Kidney (tissue), 22 donors: ENCODE measurements around the gene CYLC1. TPM values are rescaled to one million over a fixed set of nuclear protein-coding genes. Genes with fewer than 3 reads are reported as not detected.

ENCODE experiments used
- DNase-seq, 5 donors: peaks; one replicate each; pipeline ENCODE4 v3.0.0-alpha.2; 2013 to 2020
- FAIRE-seq: peaks from 2 replicates; lab custom pipeline; 2012; peaks lifted over from hg19 to GRCh38; lab: Jason Lieb, UNC
- H3K27ac ChIP-seq, 2 donors: one replicate each; pipeline ENCODE4 v1.7.0; 2013; ENCODE audit warnings: low read depth in 2 of 2, low read length in 2 of 2, inconsistent platforms in 1 of 2
- H3K27me3 ChIP-seq: one replicate; pipeline ENCODE4 v1.7.1; 2013; ENCODE audit warnings: low read length, inconsistent platforms; ENCODE audit not compliant: control insufficient read depth, insufficient read depth
- H3K36me3 ChIP-seq, 3 donors: one replicate each; pipeline versions ENCODE4 v1.7.0 to v1.7.1; 2013; ENCODE audit warnings: low read length in 3 of 3, control low read depth in 1 of 3, inconsistent platforms in 1 of 3; ENCODE audit not compliant: insufficient read depth in 3 of 3, control insufficient read depth in 2 of 3
- H3K4me1 ChIP-seq, 3 donors: one replicate each; pipeline versions ENCODE4 v1.7.0 to v1.7.1; 2013; ENCODE audit warnings: low read length in 3 of 3, inconsistent platforms in 1 of 3, low read depth in 1 of 3; ENCODE audit not compliant: control insufficient read depth in 2 of 3, insufficient read depth in 2 of 3
- H3K4me3 ChIP-seq, 3 donors: one replicate each; pipeline versions ENCODE4 v1.7.0 to v1.8.1; 2013; ENCODE audit warnings: low read length in 3 of 3, control low read depth in 1 of 3, inconsistent platforms in 1 of 3
- H3K9ac ChIP-seq, 3 donors: one replicate each; pipeline versions ENCODE4 v1.7.0 to v1.7.1; 2013; ENCODE audit warnings: low read length in 3 of 3, control low read depth in 1 of 3, inconsistent platforms in 1 of 3
- H3K9me3 ChIP-seq, 3 donors: one replicate each; pipeline versions ENCODE4 v1.7.0 to v1.7.1; 2013; ENCODE audit warnings: low read length in 3 of 3, control low read depth in 1 of 3, inconsistent platforms in 1 of 3; ENCODE audit not compliant: control insufficient read depth in 2 of 3, insufficient read depth in 1 of 3
- intact Hi-C: fragments of 100-400 bp; cut with DNase I; formaldehyde crosslinking; loops from one replicate; pipeline ENCODE4 v1.11.1; 2022
- long read RNA-seq, 10 donors: library from polyadenylated mRNA in 1 of 10; unstranded in 1 of 10; transcript quantifications; one replicate each; pipeline ENCODE4 v2.0.0 and lab custom pipeline, GENCODE V29; 2021 to 2026
- polyA plus RNA-seq: library from polyadenylated mRNA; stranded (reverse); fragments of 350-450 nt; fragmentation: Illumina TruSeq; extraction: RNeasy Lipid Tissue Mini Kit (QIAGEN cat#74804); gene quantifications from one replicate; pipeline ENCODE4 v1.2.3, GENCODE V29; 2014; ENCODE audit warnings: low read depth, low replicate concordance; ENCODE audit not compliant: insufficient read depth
- total RNA-seq: library from RNA; stranded (reverse); fragmentation: NEBNext Ultra II Directional; extraction: Animal tissue kit (Norgen Biotek cat#: 25700); gene quantifications from one replicate; pipeline ENCODE4 v1.2.1, GENCODE V29; 2021
- TF ChIP-seq, protein P1 (sequence below): IDR thresholded peaks from 3 replicates; pipeline ENCODE4 v1.5.1; 2012; ENCODE audit warnings: mild to moderate bottlenecking, moderate library complexity, borderline replicate concordance; ENCODE audit not compliant: insufficient read depth; ENCODE audit errors: extremely low read depth
- donor health status: control.
- donor health status: control.
- donor health status: control.
- donor health status: control.
- donor health status: control.
- donor health status: DM: yes; HTN: yes; CAD: no.
- donor health status: Normal renal cell carcinoma (clear cell type).

CYLC1 gene, protein sequence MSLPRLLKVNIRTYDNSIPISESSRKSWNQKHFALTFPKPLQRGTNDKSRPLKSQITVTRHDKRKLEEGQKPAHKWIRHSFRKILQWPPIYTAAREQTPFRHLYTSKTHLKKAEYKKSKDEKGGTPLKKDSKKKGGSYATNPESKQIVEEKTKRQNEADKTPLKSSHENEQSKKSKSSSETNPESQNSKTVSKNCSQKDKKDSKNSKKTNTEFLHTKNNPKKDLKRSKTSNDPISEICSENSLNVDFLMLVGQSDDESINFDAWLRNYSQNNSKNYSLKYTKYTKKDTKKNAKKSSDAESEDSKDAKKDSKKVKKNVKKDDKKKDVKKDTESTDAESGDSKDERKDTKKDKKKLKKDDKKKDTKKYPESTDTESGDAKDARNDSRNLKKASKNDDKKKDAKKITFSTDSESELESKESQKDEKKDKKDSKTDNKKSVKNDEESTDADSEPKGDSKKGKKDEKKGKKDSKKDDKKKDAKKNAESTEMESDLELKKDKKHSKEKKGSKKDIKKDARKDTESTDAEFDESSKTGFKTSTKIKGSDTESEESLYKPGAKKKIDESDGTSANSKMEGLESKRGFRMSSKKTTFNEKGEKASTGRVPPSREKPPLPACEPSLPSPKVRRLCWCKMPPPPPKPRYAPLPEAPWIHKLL
- total RNA-seq (not detected), polyA plus RNA-seq (not detected)
- long read RNA-seq, donor 1: 0 reads
- long read RNA-seq, donor 2: 0 reads
- long read RNA-seq, donor 3: 0 reads
- long read RNA-seq, donor 4: 0 reads
- long read RNA-seq, donor 5: 0 reads
- long read RNA-seq, donor 6: 0 reads
- long read RNA-seq, donor 7: 0 reads
- long read RNA-seq, donor 8: 0 reads
- long read RNA-seq, donor 9: 0 reads
- long read RNA-seq, donor 10: 0 reads

DNA sequence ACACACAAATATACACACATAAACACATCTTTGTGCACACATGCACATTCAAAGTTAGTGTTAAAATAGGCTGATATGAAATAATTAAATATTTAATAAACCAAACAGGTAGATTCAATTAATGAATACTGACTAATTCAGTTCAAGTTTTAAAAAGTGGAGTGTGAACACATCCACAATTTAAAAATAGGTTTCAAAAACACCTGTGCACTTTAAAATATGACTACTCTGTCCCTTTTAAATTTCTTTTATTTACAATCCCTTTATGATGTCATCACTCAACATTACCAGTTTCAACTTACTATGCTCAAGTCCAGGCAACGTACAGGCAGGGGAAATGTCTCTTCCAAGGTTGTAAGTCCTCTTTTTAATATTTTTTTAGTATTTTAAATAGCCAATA lies at the start of gene CYLC1:
Gene CYLC1 (plus strand): TSS at position 301 of the 400 bp plus-strand sequence. CDS start 37 bp downstream, at position 338.
- H3K4me3 ChIP-seq: no peak within 1 kb of the TSS
- no peaks in the 10 kb centered on the region for H3K4me1 ChIP-seq
- H3K27me3 ChIP-seq: no peaks in the 10 kb centered on the region
- DNase-seq (no peak), FAIRE-seq (no peak)
- H3K36me3 ChIP-seq: no peaks in the 10 kb centered on the region
- H3K27ac ChIP-seq: no peak within 1 kb of the TSS
- no peak within 1 kb of the TSS for H3K9ac ChIP-seq
- H3K9me3 ChIP-seq: no peaks in the 10 kb centered on the region
- intact Hi-C loops: no loop called here
- TF ChIP-seq, protein P1, sequence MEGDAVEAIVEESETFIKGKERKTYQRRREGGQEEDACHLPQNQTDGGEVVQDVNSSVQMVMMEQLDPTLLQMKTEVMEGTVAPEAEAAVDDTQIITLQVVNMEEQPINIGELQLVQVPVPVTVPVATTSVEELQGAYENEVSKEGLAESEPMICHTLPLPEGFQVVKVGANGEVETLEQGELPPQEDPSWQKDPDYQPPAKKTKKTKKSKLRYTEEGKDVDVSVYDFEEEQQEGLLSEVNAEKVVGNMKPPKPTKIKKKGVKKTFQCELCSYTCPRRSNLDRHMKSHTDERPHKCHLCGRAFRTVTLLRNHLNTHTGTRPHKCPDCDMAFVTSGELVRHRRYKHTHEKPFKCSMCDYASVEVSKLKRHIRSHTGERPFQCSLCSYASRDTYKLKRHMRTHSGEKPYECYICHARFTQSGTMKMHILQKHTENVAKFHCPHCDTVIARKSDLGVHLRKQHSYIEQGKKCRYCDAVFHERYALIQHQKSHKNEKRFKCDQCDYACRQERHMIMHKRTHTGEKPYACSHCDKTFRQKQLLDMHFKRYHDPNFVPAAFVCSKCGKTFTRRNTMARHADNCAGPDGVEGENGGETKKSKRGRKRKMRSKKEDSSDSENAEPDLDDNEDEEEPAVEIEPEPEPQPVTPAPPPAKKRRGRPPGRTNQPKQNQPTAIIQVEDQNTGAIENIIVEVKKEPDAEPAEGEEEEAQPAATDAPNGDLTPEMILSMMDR: no peak

DNA sequence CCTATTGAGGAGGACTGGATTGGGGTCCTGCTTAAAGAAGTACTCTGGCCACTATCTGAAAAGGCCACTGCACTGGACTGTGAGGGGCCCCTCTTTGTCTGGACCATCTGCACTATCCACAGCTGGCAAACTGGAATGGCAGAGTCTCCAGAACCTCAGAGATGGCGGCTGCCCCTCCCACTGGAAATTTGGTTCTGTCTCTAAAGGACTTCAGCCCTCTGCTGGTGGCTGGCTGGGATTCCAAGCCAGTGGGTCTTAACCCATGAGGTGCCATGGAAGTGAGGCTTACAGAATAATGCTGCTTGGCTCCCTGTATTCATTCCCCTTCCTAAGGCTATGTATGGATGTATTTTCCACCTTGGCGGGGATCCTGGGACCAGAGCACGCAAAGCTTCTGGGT lies 41.6 kb upstream of the CYLC1 start:
- no peak overlapping the region for H3K9ac ChIP-seq
- DNase-seq: no peak
- no peaks in the 10 kb centered on the region for H3K27me3 ChIP-seq
- intact Hi-C loops: no loop called here
- H3K27ac ChIP-seq: no peak overlapping the region
- FAIRE-seq: no peak
- H3K4me3 ChIP-seq: no peak overlapping the region
- no peaks in the 10 kb centered on the region for H3K4me1 ChIP-seq
- no peaks in the 10 kb centered on the region for H3K36me3 ChIP-seq
- no peaks in the 10 kb centered on the region for H3K9me3 ChIP-seq
- TF ChIP-seq, protein P1: no peak

DNA sequence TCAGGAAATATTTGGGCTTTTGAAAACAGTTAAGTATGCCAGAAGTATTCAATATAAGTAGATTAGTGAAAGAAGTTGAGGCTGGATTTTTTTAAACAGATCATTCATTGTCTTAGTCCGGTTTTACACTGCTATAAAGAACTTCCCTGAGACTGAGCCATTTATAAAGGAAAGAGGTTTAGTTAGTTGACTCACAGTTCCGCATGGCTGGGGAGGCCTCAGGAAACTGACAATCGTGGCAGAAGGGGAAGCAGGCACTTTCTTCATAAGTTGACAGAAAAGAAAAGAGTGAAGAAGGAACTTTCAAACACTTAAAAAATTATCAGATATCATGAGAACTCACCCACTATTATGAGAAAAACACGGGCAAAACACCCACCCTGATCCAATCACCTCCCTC lies 31.1 kb upstream of the CYLC1 start:
- Histone ChIP-seq H3K27ac (no peak overlapping the region), H3K9ac (no peak overlapping the region), H3K4me1 (no peaks in the 10 kb centered on the region), H3K27me3 (no peaks in the 10 kb centered on the region), H3K9me3 (no peaks in the 10 kb centered on the region), H3K4me3 (no peak overlapping the region), H3K36me3 (no peaks in the 10 kb centered on the region)
- DNase-seq (no peak), FAIRE-seq (no peak)
- intact Hi-C loops: no loop called here
- TF ChIP-seq, protein P1: no peak
